GM12878 (cell line): ENCODE data around the gene ZBTB7B. TPM values are rescaled to one million over a fixed set of nuclear protein-coding genes. Genes with fewer than 3 reads are reported as not detected.

ENCODE experiments used
- BACH1 ChIP-seq: fragments of 450-650 bp; IDR thresholded peaks from 2 replicates; pipeline ENCODE4 v1.6.1; 2017; ENCODE audit warnings: mild to moderate bottlenecking, borderline replicate concordance
- BMI1 ChIP-seq: fragments of 450-650 bp; IDR thresholded peaks from 2 replicates; pipeline ENCODE4 v1.6.1; 2016; ENCODE audit warnings: mild to moderate bottlenecking, moderate library complexity, borderline replicate concordance
- BRCA1 ChIP-seq: IDR thresholded peaks from 2 replicates; pipeline ENCODE4 v1.6.1; 2011; ENCODE audit warnings: low read depth, low read length, improper control_type of control experiment
- CHD1 ChIP-seq: IDR thresholded peaks from 2 replicates; pipeline ENCODE4 v1.6.1; 2012; ENCODE audit warnings: low read depth, low read length, improper control_type of control experiment
- E2F4 ChIP-seq: IDR thresholded peaks from 2 replicates; pipeline ENCODE4 v1.6.1; 2012; ENCODE audit warnings: low read depth, low read length, improper control_type of control experiment
- ESRRA ChIP-seq: IDR thresholded peaks from 2 replicates; pipeline ENCODE4 v1.6.1; 2012; ENCODE audit warnings: mild to moderate bottlenecking, low read length, improper control_type of control experiment
- GATAD2B ChIP-seq: fragments of 450-650 bp; conservative IDR thresholded peaks from 2 replicates; pipeline ENCODE4 v1.6.1; 2017; ENCODE audit warnings: low read depth, mild to moderate bottlenecking, moderate library complexity
- IRF4 ChIP-seq: IDR thresholded peaks from 2 replicates; pipeline ENCODE4 v1.6.1; 2011; ENCODE audit warnings: low read depth, low read length
- PML ChIP-seq: IDR thresholded peaks from 2 replicates; pipeline ENCODE4 v1.6.1; 2012; ENCODE audit warnings: low read length, inconsistent platforms
- RAD21 ChIP-seq: IDR thresholded peaks from 2 replicates; pipeline ENCODE4 v1.6.1; 2011; ENCODE audit warnings: mild to moderate bottlenecking, low read depth, low read length, moderate library complexity; ENCODE audit not compliant: insufficient read depth
- polyA plus RNA-seq, 11 experiments: library from polyadenylated mRNA; depleted of rRNA in 4 of 11; unstranded in 6 of 11; stranded (reverse) in 5 of 11; fragments of >200 nt; fragmentation: Nextera tagmentation in 4 of 11; fragmentation: Illumina TruSeq in 1 of 11; extraction: Ambion mirVana in 4 of 11; extraction: Trizol in 1 of 11; gene quantifications; 1 replicate in 1 of 11; 2 replicates in 10 of 11; pipeline versions ENCODE4 v1.2.1 to v1.2.3, GENCODE V29; 2011 to 2016; ENCODE audit warnings: inconsistent platforms in 2 of 11, missing spikeins in 2 of 11, low read depth in 1 of 11
- total RNA-seq, 4 experiments: library from RNA; depleted of rRNA in 3 of 4; stranded (reverse); fragments of >200 nt in 3 of 4; fragmentation: Illumina TruSeq in 1 of 4; extraction: Trizol in 1 of 4; gene quantifications; 2 replicates each; pipeline versions ENCODE4 v1.2.1 to v1.2.3, GENCODE V29; 2013 to 2021
- TF ChIP-seq, protein P1 (sequence below): fragments of 450-650 bp; formaldehyde crosslinking; IDR thresholded peaks from 2 replicates; pipeline ENCODE4 v1.4.0; 2022; ENCODE audit warnings: mild to moderate bottlenecking, moderate library complexity
- TF ChIP-seq, protein P2 (sequence below): IDR thresholded peaks from 2 replicates; pipeline ENCODE4 v1.6.1; 2011; ENCODE audit warnings: borderline replicate concordance, low read depth, mild to moderate bottlenecking, moderate library complexity, low read length; ENCODE audit not compliant: insufficient read depth, poor library complexity, severe bottlenecking
- TF ChIP-seq, protein P3 (sequence below): fragments of 450-650 bp; IDR thresholded peaks from 2 replicates; pipeline ENCODE4 v1.6.1; 2016; ENCODE audit warnings: mild to moderate bottlenecking

Gene ZBTB7B
- total and polyA plus RNA-seq, 10 of the 15 experiments (the other 5 are each of a cell fraction or from before 2014, with no cell fraction given), result 0.11 to 44.9 (median 11.3) TPM

DNA sequence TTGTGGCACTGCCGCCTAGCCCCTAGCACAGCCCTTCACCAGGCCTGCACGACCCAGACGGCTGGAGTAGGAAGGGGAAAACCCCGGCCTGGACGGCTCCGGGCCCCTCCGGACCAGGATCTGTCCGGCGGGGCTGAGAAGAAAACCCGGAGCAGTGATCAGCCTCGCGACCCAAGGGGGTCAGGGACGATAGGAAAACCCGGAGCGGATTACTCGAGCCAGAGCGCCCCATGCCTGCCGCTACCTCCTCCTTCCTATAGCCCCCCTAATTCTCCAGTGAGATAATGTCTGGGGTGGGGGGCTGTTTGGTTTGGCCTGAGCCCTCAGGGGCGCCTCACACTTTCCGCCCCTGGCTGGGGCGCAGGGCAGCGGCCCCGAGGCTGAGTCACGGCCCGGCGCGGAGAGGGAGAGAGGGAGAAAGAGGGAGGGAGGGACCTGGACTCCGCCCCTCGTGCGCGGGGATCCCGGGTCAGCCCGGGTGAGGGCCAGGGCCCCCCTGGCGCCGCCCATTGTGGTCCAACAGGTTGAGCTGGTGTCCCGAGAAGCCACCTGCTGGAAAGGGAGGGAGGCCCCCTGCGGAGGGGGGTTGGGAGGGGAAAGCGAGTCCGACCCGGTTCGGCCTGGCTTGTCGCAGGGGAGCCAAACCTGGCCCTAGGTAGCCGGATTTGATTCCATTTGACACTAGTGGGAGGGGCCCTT, 1.7 kb upstream of the ZBTB7B start (continued):
- TF ChIP-seq, protein P1, sequence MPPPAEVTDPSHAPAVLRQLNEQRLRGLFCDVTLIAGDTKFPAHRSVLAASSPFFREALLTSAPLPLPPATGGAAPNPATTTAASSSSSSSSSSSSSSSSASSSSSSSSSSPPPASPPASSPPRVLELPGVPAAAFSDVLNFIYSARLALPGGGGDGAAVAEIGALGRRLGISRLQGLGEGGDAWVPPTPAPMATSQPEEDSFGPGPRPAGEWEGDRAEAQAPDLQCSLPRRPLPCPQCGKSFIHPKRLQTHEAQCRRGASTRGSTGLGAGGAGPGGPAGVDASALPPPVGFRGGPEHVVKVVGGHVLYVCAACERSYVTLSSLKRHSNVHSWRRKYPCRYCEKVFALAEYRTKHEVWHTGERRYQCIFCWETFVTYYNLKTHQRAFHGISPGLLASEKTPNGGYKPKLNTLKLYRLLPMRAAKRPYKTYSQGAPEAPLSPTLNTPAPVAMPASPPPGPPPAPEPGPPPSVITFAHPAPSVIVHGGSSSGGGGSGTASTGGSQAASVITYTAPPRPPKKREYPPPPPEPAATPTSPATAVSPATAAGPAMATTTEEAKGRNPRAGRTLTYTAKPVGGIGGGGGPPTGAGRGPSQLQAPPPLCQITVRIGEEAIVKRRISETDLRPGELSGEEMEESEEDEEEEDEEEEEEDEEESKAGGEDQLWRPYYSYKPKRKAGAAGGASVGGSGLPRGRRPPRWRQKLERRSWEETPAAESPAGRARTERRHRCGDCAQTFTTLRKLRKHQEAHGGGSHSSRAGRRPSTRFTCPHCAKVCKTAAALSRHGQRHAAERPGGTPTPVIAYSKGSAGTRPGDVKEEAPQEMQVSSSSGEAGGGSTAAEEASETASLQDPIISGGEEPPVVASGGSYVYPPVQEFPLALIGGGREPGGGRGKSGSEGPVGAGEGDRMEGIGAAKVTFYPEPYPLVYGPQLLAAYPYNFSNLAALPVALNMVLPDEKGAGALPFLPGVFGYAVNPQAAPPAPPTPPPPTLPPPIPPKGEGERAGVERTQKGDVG, result no peak
- no peak for TF ChIP-seq CHD1
- no peak for TF ChIP-seq BMI1
- 0 out of 2 replicates have a peak, but pooled peaks have one; percentile 55 for TF ChIP-seq ESRRA
- no peak for TF ChIP-seq RAD21
- TF ChIP-seq, protein P2, sequence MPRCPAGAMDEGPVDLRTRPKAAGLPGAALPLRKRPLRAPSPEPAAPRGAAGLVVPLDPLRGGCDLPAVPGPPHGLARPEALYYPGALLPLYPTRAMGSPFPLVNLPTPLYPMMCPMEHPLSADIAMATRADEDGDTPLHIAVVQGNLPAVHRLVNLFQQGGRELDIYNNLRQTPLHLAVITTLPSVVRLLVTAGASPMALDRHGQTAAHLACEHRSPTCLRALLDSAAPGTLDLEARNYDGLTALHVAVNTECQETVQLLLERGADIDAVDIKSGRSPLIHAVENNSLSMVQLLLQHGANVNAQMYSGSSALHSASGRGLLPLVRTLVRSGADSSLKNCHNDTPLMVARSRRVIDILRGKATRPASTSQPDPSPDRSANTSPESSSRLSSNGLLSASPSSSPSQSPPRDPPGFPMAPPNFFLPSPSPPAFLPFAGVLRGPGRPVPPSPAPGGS, result peak; percentile 40
- TF ChIP-seq BRCA1, result no peak
- no peak for TF ChIP-seq IRF4
- TF ChIP-seq BACH1, result peak; percentile 81
- no peak for TF ChIP-seq E2F4
- TF ChIP-seq GATAD2B, result peak; percentile 93
- TF ChIP-seq, protein P3, sequence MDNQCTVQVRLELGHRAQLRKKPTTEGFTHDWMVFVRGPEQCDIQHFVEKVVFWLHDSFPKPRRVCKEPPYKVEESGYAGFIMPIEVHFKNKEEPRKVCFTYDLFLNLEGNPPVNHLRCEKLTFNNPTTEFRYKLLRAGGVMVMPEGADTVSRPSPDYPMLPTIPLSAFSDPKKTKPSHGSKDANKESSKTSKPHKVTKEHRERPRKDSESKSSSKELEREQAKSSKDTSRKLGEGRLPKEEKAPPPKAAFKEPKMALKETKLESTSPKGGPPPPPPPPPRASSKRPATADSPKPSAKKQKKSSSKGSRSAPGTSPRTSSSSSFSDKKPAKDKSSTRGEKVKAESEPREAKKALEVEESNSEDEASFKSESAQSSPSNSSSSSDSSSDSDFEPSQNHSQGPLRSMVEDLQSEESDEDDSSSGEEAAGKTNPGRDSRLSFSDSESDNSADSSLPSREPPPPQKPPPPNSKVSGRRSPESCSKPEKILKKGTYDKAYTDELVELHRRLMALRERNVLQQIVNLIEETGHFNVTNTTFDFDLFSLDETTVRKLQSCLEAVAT, result peak; percentile 41; the same call in 1 of the 2 replicates
- no peak for TF ChIP-seq PML
